SK-N-SH treated with all-trans-retinoic acid at 6 μM for 48 hours (cell line): ENCODE data around the gene LRCH4.

ENCODE experiments used
- ARNTL ChIP-seq: fragments of 450-650 bp; formaldehyde crosslinking; IDR thresholded peaks from 2 replicates; pipeline ENCODE4 v1.5.0; 2020; ENCODE audit warnings: low read depth, mild to moderate bottlenecking, moderate library complexity, borderline replicate concordance
- CSDC2 ChIP-seq: fragments of 250-450 bp; sonication (Bioruptor Pico); IDR thresholded peaks from 2 replicates; pipeline ENCODE4 v1.5.0; 2020; ENCODE audit warnings: mild to moderate bottlenecking, moderate library complexity
- GLIS3 ChIP-seq: fragments of 250-450 bp; sonication (Bioruptor Pico); IDR thresholded peaks from 2 replicates; pipeline ENCODE4 v1.5.0; 2020; ENCODE audit warnings: mild to moderate bottlenecking, moderate library complexity
- PATZ1 ChIP-seq: fragments of 250-450 bp; sonication (Bioruptor Pico); IDR thresholded peaks from 2 replicates; pipeline ENCODE4 v1.8.0; 2020; ENCODE audit warnings: mild to moderate bottlenecking, moderate library complexity, borderline replicate concordance
- POU6F1 ChIP-seq: fragments of 250-450 bp; sonication (Bioruptor Pico); IDR thresholded peaks from 2 replicates; pipeline ENCODE4 v1.8.0; 2021; ENCODE audit warnings: low read depth, mild to moderate bottlenecking, moderate library complexity, borderline replicate concordance
- PPARA ChIP-seq: fragments of 250-450 bp; sonication (Bioruptor Pico); IDR thresholded peaks from 2 replicates; pipeline ENCODE4 v1.5.0; 2020; ENCODE audit warnings: mild to moderate bottlenecking, borderline replicate concordance
- RARB ChIP-seq: fragments of 250-450 bp; sonication (Bioruptor Pico); IDR thresholded peaks from 2 replicates; pipeline ENCODE4 v1.8.0; 2021; ENCODE audit warnings: mild to moderate bottlenecking, moderate library complexity
- SNAI2 ChIP-seq: fragments of 250-450 bp; sonication (Bioruptor Pico); IDR thresholded peaks from 2 replicates; pipeline ENCODE4 v1.5.0; 2020; ENCODE audit warnings: mild to moderate bottlenecking, moderate library complexity
- ZFP3 ChIP-seq: fragments of 250-450 bp; sonication (Bioruptor Pico); IDR thresholded peaks from 2 replicates; pipeline ENCODE4 v1.5.0; 2020; ENCODE audit warnings: mild to moderate bottlenecking, moderate library complexity
- ZNF565 ChIP-seq: fragments of 450-650 bp; formaldehyde crosslinking; conservative IDR thresholded peaks from 2 replicates; pipeline ENCODE4 v1.5.0; 2020; ENCODE audit warnings: low read depth, mild to moderate bottlenecking, moderate library complexity
- ZNF8 ChIP-seq: fragments of 450-650 bp; formaldehyde crosslinking; IDR thresholded peaks from 2 replicates; pipeline ENCODE4 v1.5.0; 2020; ENCODE audit warnings: mild to moderate bottlenecking, moderate library complexity

GRCh38 chr7:100576384-100576993 is 9.4 kb downstream of the LRCH4 start:
- no peak for TF ChIP-seq ZFP3
- no peak for TF ChIP-seq GLIS3 (CRISPR knock-in tag)
- TF ChIP-seq PPARA = no peak
- no peak for TF ChIP-seq RARB (CRISPR knock-in tag)
- TF ChIP-seq ARNTL (CRISPR knock-in tag) = no peak
- TF ChIP-seq CSDC2 (CRISPR knock-in tag) = no peak
- TF ChIP-seq PATZ1 (CRISPR knock-in tag) = no peak
- no peak for TF ChIP-seq POU6F1
- TF ChIP-seq ZNF8 (CRISPR knock-in tag) = no peak
- no peak for TF ChIP-seq ZNF565 (CRISPR knock-in tag)
- TF ChIP-seq SNAI2 (CRISPR knock-in tag) = no peak
